HUES6 (cell line): ENCODE data around the gene SMC1B.

Experiments used
- H3K27ac ChIP-seq: 2 replicates; pipeline ENCODE4 v1.7.0; 2013; ENCODE audit warnings: low read depth, mild to moderate bottlenecking, low read length, inconsistent platforms
- H3K27me3 ChIP-seq: 2 replicates; pipeline ENCODE4 v1.6.1; 2013; ENCODE audit warnings: low read length; ENCODE audit not compliant: control insufficient read depth, insufficient read depth
- H3K36me3 ChIP-seq: 2 replicates; pipeline ENCODE4 v1.6.1; 2013; ENCODE audit warnings: low read length; ENCODE audit not compliant: control insufficient read depth, insufficient read depth
- H3K4me1 ChIP-seq: 2 replicates; pipeline ENCODE4 v1.6.1; 2013; ENCODE audit warnings: low read length; ENCODE audit not compliant: control insufficient read depth, insufficient read depth
- H3K4me3 ChIP-seq: 2 replicates; pipeline ENCODE4 v1.5.1; 2013; ENCODE audit warnings: low read depth, low read length
- H3K9ac ChIP-seq: one replicate; pipeline ENCODE4 v1.6.1; 2013; ENCODE audit warnings: mild to moderate bottlenecking, low read length
- H3K9me3 ChIP-seq: 2 replicates; pipeline ENCODE4 v1.6.1; 2013; ENCODE audit warnings: low read depth, low read length; ENCODE audit not compliant: control insufficient read depth, insufficient read depth

The SMC1B gene

DNA sequence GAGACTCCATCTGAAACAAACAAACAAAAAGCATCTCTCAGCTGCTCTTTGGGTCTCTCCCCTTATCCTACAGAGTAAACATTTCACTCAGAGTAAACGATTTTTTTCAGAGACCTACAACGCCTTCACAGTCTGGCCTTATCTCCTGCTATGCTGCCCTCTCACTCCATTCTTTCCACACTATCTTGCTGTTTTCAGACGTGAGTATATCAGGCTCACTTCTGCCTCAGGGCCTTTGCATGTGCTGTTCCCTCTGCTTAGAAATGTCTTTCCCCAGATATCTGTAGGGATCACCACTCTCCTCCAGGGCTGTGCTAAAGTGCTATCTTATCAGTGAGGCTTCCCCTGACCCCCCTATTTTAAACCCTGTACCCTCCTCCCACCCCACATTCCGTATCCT lies 6.6 kb upstream of the SMC1B start:
- no peak overlapping the region for H3K4me3 ChIP-seq
- no peak overlapping the region for H3K9ac ChIP-seq
- H3K36me3 ChIP-seq, result no peaks in the 10 kb centered on the region
- H3K4me1 ChIP-seq, result peaks cover 3% of the 10 kb centered on the region; the same call in 1 of the 2 replicates
- no peaks in the 10 kb centered on the region for H3K27me3 ChIP-seq
- no peak overlapping the region for H3K27ac ChIP-seq
- no peaks in the 10 kb centered on the region for H3K9me3 ChIP-seq

GRCh38 chr22:45418770-45419138 lies 5.4 kb upstream of the SMC1B start:
- H3K36me3 ChIP-seq, result no peaks in the 10 kb centered on the region
- no peak overlapping the region for H3K4me3 ChIP-seq
- H3K27ac ChIP-seq, result no peak overlapping the region
- H3K9ac ChIP-seq, result no peak overlapping the region
- H3K27me3 ChIP-seq, result peaks cover 11% of the 10 kb centered on the region
- no peaks in the 10 kb centered on the region for H3K9me3 ChIP-seq
- H3K4me1 ChIP-seq, result no peaks in the 10 kb centered on the region; the same call in 1 of the 2 replicates

GRCh38 chr22:45418056-45418769 lies 4.8 kb upstream of the SMC1B start:
- Histone ChIP-seq H3K27ac (no peak overlapping the region), H3K27me3 (peaks cover 16% of the 10 kb centered on the region), H3K36me3 (no peaks in the 10 kb centered on the region), H3K4me3 (no peak overlapping the region), H3K9ac (no peak overlapping the region), H3K4me1 (no peaks in the 10 kb centered on the region; the same call in 1 of the 2 replicates), H3K9me3 (0 out of 2 replicates have a peak, but pooled peaks cover under 1% of the 10 kb centered on the region)

- Histone ChIP-seq H3K4me3 (no peak overlapping the region; the same call in 1 of the 2 replicates), H3K9ac (peak overlapping the region; percentile 89), H3K36me3 (no peaks in the 10 kb centered on the region), H3K9me3 (peaks cover 8% of the 10 kb centered on the region; the same call in 1 of the 2 replicates), H3K27ac (no peak overlapping the region), H3K27me3 (peaks cover 24% of the 10 kb centered on the region), H3K4me1 (no peaks in the 10 kb centered on the region; the same call in 1 of the 2 replicates)
These were observed 409 bp downstream of the SMC1B start for GRCh38 chr22:45413013-45413367.

GRCh38 chr22:45407793-45408192 lies 5.6 kb downstream of the SMC1B start:
- H3K36me3 ChIP-seq, result no peaks in the 10 kb centered on the region
- H3K27ac ChIP-seq, result no peak overlapping the region
- H3K4me1 ChIP-seq, result no peaks in the 10 kb centered on the region
- peaks cover 4% of the 10 kb centered on the region for H3K27me3 ChIP-seq
- peaks cover 3% of the 10 kb centered on the region; the same call in 1 of the 2 replicates for H3K9me3 ChIP-seq
- H3K4me3 ChIP-seq, result no peak overlapping the region
- H3K9ac ChIP-seq, result no peak overlapping the region

- no peaks in the 10 kb centered on the region; the same call in 1 of the 2 replicates for H3K9me3 ChIP-seq
- H3K27me3 ChIP-seq, result no peaks in the 10 kb centered on the region
- H3K4me3 ChIP-seq, result no peak overlapping the region
- H3K36me3 ChIP-seq, result no peaks in the 10 kb centered on the region
- H3K9ac ChIP-seq, result no peak overlapping the region
- no peaks in the 10 kb centered on the region for H3K4me1 ChIP-seq
- H3K27ac ChIP-seq, result no peak overlapping the region
These were observed 10.9 kb downstream of the SMC1B start for GRCh38 chr22:45402466-45402985.

GRCh38 chr22:45399712-45400445 lies 13.5 kb downstream of the SMC1B start:
- Histone ChIP-seq H3K9ac (no peak overlapping the region), H3K9me3 (no peaks in the 10 kb centered on the region; the same call in 1 of the 2 replicates), H3K4me3 (no peak overlapping the region), H3K4me1 (no peaks in the 10 kb centered on the region), H3K27me3 (no peaks in the 10 kb centered on the region), H3K36me3 (no peaks in the 10 kb centered on the region), H3K27ac (no peak overlapping the region)

GRCh38 chr22:45398214-45398613 lies 15.2 kb downstream of the SMC1B start:
- H3K4me3 ChIP-seq, result no peak overlapping the region
- H3K36me3 ChIP-seq, result no peaks in the 10 kb centered on the region
- no peak overlapping the region for H3K9ac ChIP-seq
- H3K27ac ChIP-seq, result no peak overlapping the region
- H3K9me3 ChIP-seq, result no peaks in the 10 kb centered on the region; the same call in 1 of the 2 replicates
- H3K4me1 ChIP-seq, result no peaks in the 10 kb centered on the region
- no peaks in the 10 kb centered on the region for H3K27me3 ChIP-seq

DNA sequence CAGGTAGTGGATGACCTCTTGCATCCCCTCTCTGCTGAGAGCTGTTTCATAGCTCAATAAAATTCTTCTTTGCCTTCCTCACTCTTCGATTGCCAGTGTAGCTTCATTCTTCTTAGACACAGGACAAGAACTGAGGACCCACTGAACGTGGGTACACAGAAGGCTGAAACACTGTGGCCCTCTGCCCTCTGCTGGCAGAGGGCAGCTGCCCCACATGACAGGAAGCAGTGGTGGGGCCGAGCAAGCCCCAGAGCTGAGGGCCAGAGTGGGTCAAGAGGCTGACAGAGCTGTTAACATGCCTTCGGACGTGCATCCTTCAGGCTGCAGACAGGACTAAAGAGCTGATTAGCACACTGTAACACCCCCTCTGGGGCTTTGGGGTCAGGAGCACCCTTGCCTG lies 15.6 kb downstream of the SMC1B start:
- H3K4me1 ChIP-seq, result no peaks in the 10 kb centered on the region
- no peak overlapping the region for H3K27ac ChIP-seq
- no peaks in the 10 kb centered on the region for H3K36me3 ChIP-seq
- no peak overlapping the region for H3K9ac ChIP-seq
- H3K4me3 ChIP-seq, result no peak overlapping the region
- H3K9me3 ChIP-seq, result no peaks in the 10 kb centered on the region; the same call in 1 of the 2 replicates
- H3K27me3 ChIP-seq, result no peaks in the 10 kb centered on the region

GRCh38 chr22:45389546-45389945 lies 23.9 kb downstream of the SMC1B start:
- no peak overlapping the region for H3K27ac ChIP-seq
- H3K4me1 ChIP-seq, result no peaks in the 10 kb centered on the region
- no peak overlapping the region for H3K9ac ChIP-seq
- H3K27me3 ChIP-seq, result no peaks in the 10 kb centered on the region
- no peaks in the 10 kb centered on the region for H3K9me3 ChIP-seq
- H3K4me3 ChIP-seq, result no peak overlapping the region
- H3K36me3 ChIP-seq, result no peaks in the 10 kb centered on the region

- Histone ChIP-seq H3K27me3 (no peaks in the 10 kb centered on the region), H3K36me3 (no peaks in the 10 kb centered on the region), H3K4me3 (no peak overlapping the region), H3K9me3 (no peaks in the 10 kb centered on the region), H3K4me1 (no peaks in the 10 kb centered on the region), H3K9ac (no peak overlapping the region), H3K27ac (no peak overlapping the region)
These were observed 32.1 kb downstream of the SMC1B start for GRCh38 chr22:45381348-45381747.
